Measurements from ENCODE around the gene MYH13. TPM values are rescaled to one million over a fixed set of nuclear protein-coding genes. Genes with fewer than 3 reads are reported as not detected.

MYH13 gene
- polyA plus RNA-seq, 1 of the 3 experiments (the other 2 are of a cell fraction): not detected

DNA sequence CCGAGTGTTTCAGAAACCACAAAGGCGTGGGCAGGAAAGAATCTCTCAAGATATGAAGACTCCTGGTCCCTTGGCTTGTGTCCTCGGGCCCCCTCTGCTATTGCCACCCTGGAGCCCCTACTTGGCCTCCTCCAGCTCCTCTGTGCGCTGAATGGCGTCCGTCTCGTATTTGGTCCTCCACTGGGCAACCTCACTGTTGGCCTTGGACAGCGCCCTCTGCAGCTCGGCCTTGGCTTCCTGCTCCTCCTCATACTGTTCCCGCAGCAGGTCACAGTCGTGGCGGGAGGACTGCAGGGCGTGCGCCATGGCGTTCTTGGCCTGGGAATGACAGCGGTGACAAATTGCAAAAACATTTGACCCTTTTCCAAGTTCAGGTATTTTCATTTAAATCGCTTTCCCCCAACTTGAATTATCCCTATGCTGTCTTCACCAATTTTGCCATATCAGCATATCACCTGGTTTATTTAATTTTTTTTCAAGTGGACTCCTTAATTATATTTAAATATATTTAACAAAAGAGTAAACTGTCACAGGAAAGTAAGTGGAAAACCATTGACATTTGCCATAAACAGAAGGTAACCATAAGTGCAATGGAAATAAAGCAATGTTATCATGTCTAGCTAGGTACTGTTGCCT, 59.7 kb downstream of the MYH13 start:
- CTCF ChIA-PET: interaction anchor here (0.8 to 1.4 kb wide), 2 partner anchors 14 to 17 kb away, joined by 3 to 5 read pairs; no protein-coding TSS in a partner anchor
- no peak overlapping the region for H3K9ac ChIP-seq

GRCh38 chr17:10311131-10311530, 61.7 kb downstream of the MYH13 start:
- POLR2A ChIA-PET: no interaction called here
- no peaks in the 10 kb centered on the region for H3K4me1 ChIP-seq (ENCODE audit: control insufficient read depth in 1 of 2, insufficient read depth in 2 of 2, low read depth in 1 of 2, low read length in 1 of 2)
- H2AFZ ChIP-seq (ENCODE audit: low read depth): no peak overlapping the region
- TF ChIP-seq, protein P1, sequence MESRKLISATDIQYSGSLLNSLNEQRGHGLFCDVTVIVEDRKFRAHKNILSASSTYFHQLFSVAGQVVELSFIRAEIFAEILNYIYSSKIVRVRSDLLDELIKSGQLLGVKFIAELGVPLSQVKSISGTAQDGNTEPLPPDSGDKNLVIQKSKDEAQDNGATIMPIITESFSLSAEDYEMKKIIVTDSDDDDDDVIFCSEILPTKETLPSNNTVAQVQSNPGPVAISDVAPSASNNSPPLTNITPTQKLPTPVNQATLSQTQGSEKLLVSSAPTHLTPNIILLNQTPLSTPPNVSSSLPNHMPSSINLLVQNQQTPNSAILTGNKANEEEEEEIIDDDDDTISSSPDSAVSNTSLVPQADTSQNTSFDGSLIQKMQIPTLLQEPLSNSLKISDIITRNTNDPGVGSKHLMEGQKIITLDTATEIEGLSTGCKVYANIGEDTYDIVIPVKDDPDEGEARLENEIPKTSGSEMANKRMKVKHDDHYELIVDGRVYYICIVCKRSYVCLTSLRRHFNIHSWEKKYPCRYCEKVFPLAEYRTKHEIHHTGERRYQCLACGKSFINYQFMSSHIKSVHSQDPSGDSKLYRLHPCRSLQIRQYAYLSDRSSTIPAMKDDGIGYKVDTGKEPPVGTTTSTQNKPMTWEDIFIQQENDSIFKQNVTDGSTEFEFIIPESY (IDR thresholded peaks at IDR 0.05; ENCODE audit: borderline replicate concordance, low read depth): no peak
- TF ChIP-seq RFX5 (IDR thresholded peaks at IDR 0.05; ENCODE audit: low read length) (no peak), FOXJ3 (CRISPR knock-in tag; IDR thresholded peaks at IDR 0.05) (no peak), CTCF (IDR thresholded peaks at IDR 0.05) (no peak), USF1 (IDR thresholded peaks at IDR 0.05; ENCODE audit: borderline replicate concordance, low read depth) (no peak), NRF1 (IDR thresholded peaks at IDR 0.05; ENCODE audit: low read depth, low read length) (no peak), FOSL2 (IDR thresholded peaks at IDR 0.05; ENCODE audit: borderline replicate concordance, low read depth) (no peak), NFIC (IDR thresholded peaks at IDR 0.05; ENCODE audit: borderline replicate concordance) (no peak), JUND (IDR thresholded peaks at IDR 0.05) (no peak)
- peaks cover 0 to 4% of the 10 kb centered on the region in 2 experiments for H3K36me3 ChIP-seq (replicated peaks in 1 of 2; ENCODE audit: control insufficient read depth in 1 of 2, insufficient read depth in 2 of 2, low read length in 1 of 2)
- H3K79me2 ChIP-seq (ENCODE audit: insufficient read depth): no peaks in the 10 kb centered on the region
- H3K4me2 ChIP-seq: no peak overlapping the region
- no peaks in the 10 kb centered on the region for H3F3A ChIP-seq (replicated peaks; ENCODE audit: insufficient read depth)
- WGBS (ENCODE audit: low lambda C conversion rate): 13% methylated on average over 6 of the region's 6 CpGs
- H3K27me3 ChIP-seq (ENCODE audit: insufficient read depth): no peaks in the 10 kb centered on the region; the same call in 1 of the 2 replicates
- no peaks in the 10 kb centered on the region for H3K9me3 ChIP-seq
- H3K9me2 ChIP-seq: no peaks in the 10 kb centered on the region
- H3K4me3 ChIP-seq (ENCODE audit: low read depth in 2 of 2, low read length in 1 of 2): no peak overlapping the region
- CTCF ChIA-PET: no interaction called here
- H4K20me1 ChIP-seq (ENCODE audit: insufficient read depth): no peaks in the 10 kb centered on the region
- no peak overlapping the region for H3K9ac ChIP-seq
- H3K27ac ChIP-seq (ENCODE audit: low read depth in 2 of 2, low read length in 1 of 2): no peak overlapping the region
- no peak for DNase-seq

More for the DNA sequence above, 59.7 kb downstream of the MYH13 start:
- Histone ChIP-seq H3K36me3 (replicated peaks in 1 of 2; ENCODE audit: control insufficient read depth in 1 of 2, insufficient read depth in 2 of 2, low read length in 1 of 2) (no peaks in the 10 kb centered on the region), H3K4me2 (no peak overlapping the region), H3K27ac (ENCODE audit: low read depth in 2 of 2, low read length in 1 of 2) (no peak overlapping the region), H3K79me2 (ENCODE audit: insufficient read depth) (no peaks in the 10 kb centered on the region), H3K27me3 (ENCODE audit: insufficient read depth) (no peaks in the 10 kb centered on the region; the same call in 1 of the 2 replicates), H2AFZ (ENCODE audit: low read depth) (no peak overlapping the region), H3K4me1 (ENCODE audit: control insufficient read depth in 1 of 2, insufficient read depth in 2 of 2, low read depth in 1 of 2, low read length in 1 of 2) (no peaks in the 10 kb centered on the region), H3K4me3 (ENCODE audit: low read depth in 2 of 2, low read length in 1 of 2) (no peak overlapping the region), H3K9me2 (no peaks in the 10 kb centered on the region), H4K20me1 (ENCODE audit: insufficient read depth) (no peaks in the 10 kb centered on the region), H3F3A (replicated peaks; ENCODE audit: insufficient read depth) (no peaks in the 10 kb centered on the region), H3K9me3 (no peaks in the 10 kb centered on the region)
- no peak for DNase-seq
- POLR2A ChIA-PET: no interaction called here
- no peak for TF ChIP-seq CHD2 (IDR thresholded peaks at IDR 0.05; ENCODE audit: low read length, partially characterized antibody)
- 28% methylated on average over 17 of the region's 17 CpGs for WGBS (ENCODE audit: low lambda C conversion rate)

Measured in SK-N-SH (cell line).